Activated naive CD4-positive, alpha-beta T cell treated with anti-CD3 and anti-CD28 coated beads for 36 hours (primary cell): ENCODE results near the gene SYT13. TPM values are rescaled to one million over a fixed set of nuclear protein-coding genes. Genes with fewer than 3 reads are reported as not detected.

Source experiments
- CTCF ChIA-PET: fragments of 350-600 bp; sonication (Branson Sonifier 250); formaldehyde crosslinking; loops from one replicate; lab custom pipeline; 2021; ENCODE audit warnings: antibody characterized with exemption; lab: Charles Lee
- DNase-seq: peaks from one replicate; pipeline ENCODE4 v3.0.0-alpha.2; 2020
- H3K27ac Mint-ChIP-seq: one replicate; pipeline ENCODE4 v1.8.0; 2021; ENCODE audit warnings: mild to moderate bottlenecking, mixed read lengths
- H3K27me3 Mint-ChIP-seq: one replicate; pipeline ENCODE4 v1.8.0; 2021; ENCODE audit warnings: low read depth, mixed read lengths
- H3K36me3 Mint-ChIP-seq: one replicate; pipeline ENCODE4 v1.8.0; 2021; ENCODE audit warnings: low read depth, mixed read lengths
- H3K4me1 Mint-ChIP-seq: one replicate; pipeline ENCODE4 v1.8.0; 2021; ENCODE audit warnings: low read depth, mixed read lengths
- H3K4me3 Mint-ChIP-seq: one replicate; pipeline ENCODE4 v1.8.0; 2021; ENCODE audit warnings: mild to moderate bottlenecking, moderate library complexity, mixed read lengths
- H3K9me3 Mint-ChIP-seq: one replicate; pipeline ENCODE4 v1.8.0; 2021; ENCODE audit warnings: mixed read lengths
- intact Hi-C: fragments of 100-400 bp; cut with micrococcal nuclease; formaldehyde crosslinking; loops from one replicate; pipeline ENCODE4 v1.15.1; 2023
- total RNA-seq, 2 experiments: library from RNA; stranded (reverse); gene quantifications; one replicate each; pipeline ENCODE4 v1.2.3, GENCODE V29; 2021

The SYT13 gene
- total RNA-seq, 2 experiments from 2014 or later = not detected

DNA sequence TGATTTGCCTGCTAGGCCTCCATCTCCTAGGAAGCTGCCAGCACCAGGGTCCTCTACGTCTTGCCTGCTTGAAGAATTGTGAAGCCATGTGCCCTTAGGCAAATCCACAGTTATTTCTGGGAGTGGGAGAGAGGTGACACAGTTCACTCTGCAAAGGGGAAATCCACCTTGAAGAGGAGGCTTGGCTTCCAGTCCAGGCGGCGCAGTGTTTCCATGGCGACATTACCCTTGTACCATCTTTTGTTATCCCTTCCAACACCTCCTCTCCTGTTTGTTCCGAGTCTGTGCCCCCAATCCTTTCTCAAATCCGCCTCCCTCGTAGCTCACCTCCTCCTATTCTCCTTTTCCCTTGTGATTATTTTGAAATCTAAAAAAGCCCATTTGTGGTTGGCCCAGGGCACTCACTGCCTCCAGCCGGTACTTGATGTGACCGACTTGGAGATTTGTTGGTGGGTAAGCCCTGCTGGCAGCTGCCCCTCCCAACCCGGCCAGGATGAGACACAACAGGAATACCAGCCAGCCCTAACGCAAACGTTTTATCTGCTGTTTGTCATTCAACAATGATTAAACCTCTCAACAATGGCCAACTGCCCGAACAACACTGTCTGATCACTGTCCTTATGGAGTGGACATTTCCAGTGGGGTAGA is 18.4 kb downstream of the SYT13 start:
- CTCF ChIA-PET = interaction anchor here (0.6 kb wide), 1 partner anchor 744 kb away, joined by 3 read pairs; no protein-coding TSS in a partner anchor
- H3K36me3 Mint-ChIP-seq = no peaks in the 10 kb centered on the region
- H3K27ac Mint-ChIP-seq = no peak overlapping the region
- H3K9me3 Mint-ChIP-seq = no peaks in the 10 kb centered on the region
- H3K27me3 Mint-ChIP-seq = peaks cover 48% of the 10 kb centered on the region
- intact Hi-C loops = no loop called here
- H3K4me1 Mint-ChIP-seq = no peaks in the 10 kb centered on the region
- no peak overlapping the region for H3K4me3 Mint-ChIP-seq
- DNase-seq = no peak

DNA sequence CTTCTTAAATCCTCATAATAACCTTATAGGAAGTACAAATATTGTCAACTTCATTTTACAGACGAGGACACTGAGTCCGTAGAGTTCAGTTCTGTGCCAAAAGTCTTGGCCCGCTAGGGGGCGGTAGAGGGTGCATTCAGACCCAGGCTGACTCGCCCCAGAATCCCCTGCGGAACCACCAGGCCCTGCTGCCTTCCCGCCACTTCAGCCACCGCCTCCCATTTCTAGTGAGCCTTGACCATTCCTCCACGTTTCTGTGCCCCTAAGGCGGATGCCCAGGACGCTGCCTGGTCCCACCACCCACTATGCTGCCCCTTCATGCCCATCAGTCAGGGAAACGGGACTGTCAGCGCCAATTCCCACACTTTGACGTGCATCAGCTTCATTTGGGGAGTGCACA is 19.1 kb downstream of the SYT13 start:
- CTCF ChIA-PET = no interaction called here
- Mint-ChIP-seq H3K27me3 (peaks cover 45% of the 10 kb centered on the region), H3K9me3 (no peaks in the 10 kb centered on the region), H3K4me1 (no peaks in the 10 kb centered on the region), H3K4me3 (no peak overlapping the region), H3K36me3 (no peaks in the 10 kb centered on the region), H3K27ac (no peak overlapping the region)
- peak; percentile 37 for DNase-seq
- intact Hi-C loops = no loop called here

DNA sequence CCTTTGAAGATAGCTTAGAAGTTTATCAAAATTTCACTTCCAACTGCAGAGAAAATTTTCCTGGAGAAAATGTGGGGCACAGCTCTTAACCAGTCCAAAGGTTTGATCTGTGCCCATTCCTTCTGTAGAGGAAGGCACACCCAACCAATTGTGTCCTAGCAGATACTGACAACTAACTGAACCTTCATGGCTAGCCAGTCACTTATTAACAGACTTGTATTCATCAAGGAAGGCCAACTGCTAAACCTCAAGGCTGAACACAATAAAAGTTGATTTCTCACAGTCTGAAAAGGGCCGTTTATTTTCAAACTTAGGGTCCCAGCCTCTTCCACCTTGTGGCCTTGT is 19.5 kb downstream of the SYT13 start:
- intact Hi-C loops = no loop called here
- Mint-ChIP-seq H3K27me3 (peaks cover 46% of the 10 kb centered on the region), H3K27ac (no peak overlapping the region), H3K9me3 (no peaks in the 10 kb centered on the region), H3K4me3 (no peak overlapping the region), H3K4me1 (no peaks in the 10 kb centered on the region), H3K36me3 (no peaks in the 10 kb centered on the region)
- CTCF ChIA-PET = no interaction called here
- no peak for DNase-seq

DNA sequence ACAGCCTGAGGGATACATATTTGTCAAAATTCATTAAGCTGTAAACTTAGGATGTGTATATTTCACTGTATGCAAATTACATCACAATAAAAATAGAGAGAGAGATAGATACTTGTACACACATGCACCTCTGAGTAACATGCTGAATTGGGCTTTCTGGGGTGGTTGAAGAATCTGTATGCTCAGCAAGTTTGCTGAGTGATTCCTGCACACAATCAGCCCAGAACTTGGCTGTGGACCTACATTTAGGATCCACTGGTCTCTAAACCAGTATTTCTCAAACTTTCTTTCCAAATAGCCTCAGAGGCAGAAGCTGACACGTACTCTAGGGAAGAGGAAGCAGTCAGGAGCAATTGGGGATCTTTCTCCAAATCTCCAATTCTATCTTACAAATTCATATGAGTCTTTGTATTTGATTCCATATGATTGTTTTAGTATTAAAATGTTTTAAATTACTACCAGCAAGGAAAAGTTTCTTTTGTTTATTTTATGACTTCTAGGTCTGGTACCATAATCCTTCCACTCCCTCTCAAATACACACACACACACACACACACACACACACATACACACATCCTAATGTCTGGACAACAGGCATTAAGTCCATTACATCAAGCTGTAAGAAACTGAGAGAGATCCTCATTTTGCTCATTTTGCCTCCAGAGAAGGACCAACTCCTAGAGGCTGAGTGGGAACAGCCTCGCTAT is 20.0 kb downstream of the SYT13 start:
- Mint-ChIP-seq H3K27ac (no peak overlapping the region), H3K4me1 (no peaks in the 10 kb centered on the region), H3K9me3 (no peaks in the 10 kb centered on the region), H3K27me3 (peaks cover 41% of the 10 kb centered on the region), H3K36me3 (no peaks in the 10 kb centered on the region), H3K4me3 (no peak overlapping the region)
- CTCF ChIA-PET = no interaction called here
- no peak for DNase-seq
- intact Hi-C loops = no loop called here

DNA sequence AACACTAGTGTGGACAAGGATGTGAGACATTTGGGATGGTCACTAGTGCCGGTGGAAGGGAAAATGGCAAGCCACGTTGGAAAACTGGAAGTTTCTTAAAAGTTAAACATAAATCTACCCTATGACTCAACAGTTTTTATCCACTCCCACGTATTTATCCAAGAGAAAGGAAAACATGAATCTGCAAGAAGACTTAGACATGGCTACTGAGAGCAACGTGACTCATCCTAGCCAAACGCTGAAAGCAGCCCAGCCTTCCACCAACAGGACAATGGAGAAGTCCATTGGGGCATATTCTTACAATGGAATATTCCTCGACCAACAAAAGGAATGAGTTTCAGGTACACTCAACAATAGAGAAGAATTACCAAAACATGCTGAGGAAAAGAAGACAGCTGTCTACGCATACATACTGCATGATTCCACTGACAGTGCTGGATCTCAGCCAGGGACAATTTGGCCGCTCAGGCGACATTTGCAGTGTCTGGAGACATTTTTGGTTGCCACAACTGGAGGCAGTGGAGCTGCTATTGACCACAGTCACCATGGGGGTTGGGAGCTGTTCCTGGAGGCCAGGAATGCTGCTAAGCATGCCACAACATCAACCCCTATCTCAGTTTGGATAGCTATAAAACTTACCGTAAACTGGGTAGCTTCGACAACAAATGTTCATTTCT is 21.2 kb downstream of the SYT13 start:
- no peaks in the 10 kb centered on the region for H3K36me3 Mint-ChIP-seq
- peaks cover 40% of the 10 kb centered on the region for H3K27me3 Mint-ChIP-seq
- no peak overlapping the region for H3K4me3 Mint-ChIP-seq
- intact Hi-C loops = no loop called here
- no peak for DNase-seq
- H3K9me3 Mint-ChIP-seq = no peaks in the 10 kb centered on the region
- H3K4me1 Mint-ChIP-seq = no peaks in the 10 kb centered on the region
- H3K27ac Mint-ChIP-seq = no peak overlapping the region
- CTCF ChIA-PET = no interaction called here

DNA sequence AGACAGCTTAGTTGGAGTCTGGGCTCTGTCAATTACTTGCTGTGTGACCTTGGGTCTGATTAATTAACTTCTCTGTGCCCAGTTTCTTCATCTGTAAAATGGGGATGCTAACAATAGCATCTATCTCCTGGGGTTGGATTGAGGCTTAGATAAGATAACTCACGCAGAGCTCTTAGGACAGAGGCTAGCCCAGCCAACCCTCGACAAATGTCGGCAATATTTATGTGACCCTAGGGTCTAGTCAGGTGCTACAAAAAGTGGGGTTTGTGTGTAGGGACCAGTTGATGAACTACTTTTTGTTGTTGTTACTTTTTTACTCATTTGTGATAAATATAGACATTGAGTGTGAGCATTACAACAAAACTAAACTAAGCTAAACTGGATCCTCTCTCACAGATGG is 22.4 kb downstream of the SYT13 start:
- Mint-ChIP-seq H3K27me3 (peaks cover 34% of the 10 kb centered on the region), H3K4me1 (no peaks in the 10 kb centered on the region), H3K36me3 (no peaks in the 10 kb centered on the region), H3K9me3 (no peaks in the 10 kb centered on the region), H3K4me3 (no peak overlapping the region), H3K27ac (no peak overlapping the region)
- DNase-seq = no peak
- CTCF ChIA-PET = no interaction called here
- intact Hi-C loops = no loop called here

DNA sequence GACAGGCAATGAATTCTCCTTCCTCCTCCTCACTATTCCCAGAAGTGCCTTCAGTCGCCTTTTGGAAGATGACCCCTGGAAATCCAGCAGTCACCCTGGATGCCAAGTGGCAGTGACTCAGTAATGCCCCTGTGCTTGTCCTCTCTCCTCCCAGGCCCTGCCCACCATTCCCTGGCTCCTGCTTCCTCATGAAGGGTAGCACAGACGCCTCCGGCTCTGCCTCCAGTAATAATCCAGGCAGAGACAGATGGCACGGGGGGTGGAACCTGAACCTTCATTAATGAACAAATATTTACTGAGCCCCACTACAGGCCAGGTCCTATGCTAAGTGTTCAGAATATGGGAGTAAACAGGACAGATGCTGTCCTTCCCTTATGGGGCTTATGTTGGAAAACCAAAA is 23.2 kb downstream of the SYT13 start:
- H3K4me1 Mint-ChIP-seq = no peaks in the 10 kb centered on the region
- intact Hi-C loops = no loop called here
- no peak overlapping the region for H3K27ac Mint-ChIP-seq
- H3K36me3 Mint-ChIP-seq = no peaks in the 10 kb centered on the region
- CTCF ChIA-PET = no interaction called here
- H3K27me3 Mint-ChIP-seq = peaks cover 32% of the 10 kb centered on the region
- no peaks in the 10 kb centered on the region for H3K9me3 Mint-ChIP-seq
- no peak overlapping the region for H3K4me3 Mint-ChIP-seq
- DNase-seq = no peak

DNA sequence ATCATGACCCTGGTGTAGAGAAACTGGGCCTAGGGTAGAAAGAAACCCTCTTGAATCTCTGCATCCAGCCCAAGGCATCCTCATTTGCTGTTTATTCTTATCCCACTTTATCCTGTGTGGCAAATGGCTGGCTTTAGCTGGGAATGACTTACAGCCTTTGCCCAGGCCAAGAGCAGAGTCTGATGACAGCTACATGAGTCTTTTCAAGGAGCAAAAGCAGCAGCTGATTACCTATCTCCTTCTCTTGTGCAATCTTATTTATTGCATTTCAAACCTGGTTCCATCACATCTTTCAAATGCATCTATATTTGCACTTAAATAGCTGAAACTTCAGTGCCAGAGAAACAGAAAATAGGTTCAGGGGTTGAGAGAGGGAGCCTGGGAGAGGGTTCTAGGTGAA is 26.1 kb downstream of the SYT13 start:
- CTCF ChIA-PET = interaction anchor here (0.6 to 1.2 kb wide), 2 partner anchors 54 to 77 kb away, joined by 3 read pairs; no protein-coding TSS in a partner anchor
- Mint-ChIP-seq H3K4me3 (no peak overlapping the region), H3K27me3 (peaks cover 17% of the 10 kb centered on the region), H3K36me3 (no peaks in the 10 kb centered on the region), H3K27ac (no peak overlapping the region), H3K4me1 (no peaks in the 10 kb centered on the region), H3K9me3 (no peaks in the 10 kb centered on the region)
- intact Hi-C loops = no loop called here
- no peak for DNase-seq

DNA sequence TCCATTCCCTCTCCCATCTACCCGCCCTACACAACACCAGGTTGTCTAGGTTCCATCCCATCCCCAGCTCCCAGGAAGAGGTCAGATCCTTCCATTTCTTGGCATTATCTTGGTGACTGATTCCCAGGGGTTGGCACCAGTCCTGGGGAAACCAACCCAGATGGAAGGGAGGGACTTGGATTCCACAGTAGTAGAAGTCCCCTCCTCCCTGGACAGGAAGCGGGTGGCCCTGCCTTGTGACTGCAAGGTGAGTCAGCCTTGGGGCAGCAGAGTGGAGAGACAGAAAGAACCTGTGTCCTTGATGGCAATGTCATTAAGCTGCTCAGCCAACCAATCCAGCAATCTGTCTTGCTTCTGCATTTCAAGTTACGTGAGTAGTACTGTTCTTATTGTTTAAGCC is 26.5 kb downstream of the SYT13 start:
- no peak for DNase-seq
- no peaks in the 10 kb centered on the region for H3K36me3 Mint-ChIP-seq
- CTCF ChIA-PET = interaction anchor here (1.2 kb wide), 1 partner anchor 76 kb away, joined by 3 read pairs; no protein-coding TSS in a partner anchor
- no peaks in the 10 kb centered on the region for H3K4me1 Mint-ChIP-seq
- no peaks in the 10 kb centered on the region for H3K9me3 Mint-ChIP-seq
- H3K27ac Mint-ChIP-seq = no peak overlapping the region
- no peak overlapping the region for H3K4me3 Mint-ChIP-seq
- intact Hi-C loops = no loop called here
- peaks cover 12% of the 10 kb centered on the region for H3K27me3 Mint-ChIP-seq

DNA sequence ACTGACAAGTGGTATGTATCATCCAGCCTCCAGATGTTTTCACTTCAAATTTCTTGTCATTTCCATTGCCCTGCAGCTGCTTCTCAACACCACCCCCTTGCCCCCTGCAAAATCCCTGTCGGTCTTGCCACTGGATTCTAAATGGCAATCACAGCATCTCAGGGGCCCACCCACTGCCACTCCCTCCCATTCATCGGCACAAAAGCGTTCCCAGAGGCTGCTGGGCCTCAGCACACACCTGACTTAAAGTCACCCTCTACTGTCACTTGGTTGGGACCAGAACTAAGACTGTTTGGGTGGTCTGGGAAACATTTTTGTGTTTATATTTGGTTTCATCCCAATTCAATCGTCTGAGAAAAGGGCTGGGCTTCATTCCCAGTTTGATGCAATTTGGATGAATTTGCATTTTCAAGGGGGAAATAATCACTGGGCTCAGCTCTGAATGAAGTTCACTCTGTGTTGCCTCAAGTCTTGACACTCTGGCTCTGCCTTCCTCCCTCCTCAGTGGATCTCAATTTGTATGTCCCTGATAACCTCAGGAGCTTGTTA is 27.1 kb downstream of the SYT13 start:
- Mint-ChIP-seq H3K36me3 (no peaks in the 10 kb centered on the region), H3K9me3 (no peaks in the 10 kb centered on the region), H3K4me1 (no peaks in the 10 kb centered on the region), H3K27me3 (peaks cover 7% of the 10 kb centered on the region), H3K4me3 (no peak overlapping the region), H3K27ac (no peak overlapping the region)
- DNase-seq = no peak
- CTCF ChIA-PET = no interaction called here
- intact Hi-C loops = no loop called here

DNA sequence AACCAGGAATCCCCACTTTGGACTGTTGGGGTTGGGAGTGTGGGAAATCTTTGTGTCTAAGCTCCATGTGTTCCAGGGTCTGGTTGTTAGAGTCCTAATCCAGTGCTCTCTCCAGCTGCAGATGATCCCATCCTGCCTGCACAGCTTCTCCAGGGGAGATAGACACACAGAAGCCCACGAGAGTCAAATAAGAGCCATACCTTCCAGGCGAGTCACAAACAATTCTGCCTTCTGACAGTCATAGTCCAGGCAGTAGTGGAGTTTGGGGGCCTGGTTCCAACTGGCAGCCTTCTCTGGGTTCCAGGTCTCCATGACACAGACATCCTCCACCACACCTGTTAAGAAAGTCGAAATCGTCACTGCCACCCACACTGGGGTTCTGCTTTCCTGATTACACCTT is 32.1 kb downstream of the SYT13 start:
- no peaks in the 10 kb centered on the region for H3K36me3 Mint-ChIP-seq
- intact Hi-C loops = loop anchor here (5.0 kb wide), 1 partner anchor 78 kb away; no protein-coding TSS in a partner anchor
- no peak overlapping the region for H3K27ac Mint-ChIP-seq
- H3K4me1 Mint-ChIP-seq = no peaks in the 10 kb centered on the region
- no peak for DNase-seq
- H3K4me3 Mint-ChIP-seq = no peak overlapping the region
- CTCF ChIA-PET = interaction anchor here (1.0 to 3.0 kb wide), 2 partner anchors 33 to 143 kb away, joined by 6 to 7 read pairs; partner anchors contain the start of gene SYT13
- no peaks in the 10 kb centered on the region for H3K27me3 Mint-ChIP-seq
- no peaks in the 10 kb centered on the region for H3K9me3 Mint-ChIP-seq

DNA sequence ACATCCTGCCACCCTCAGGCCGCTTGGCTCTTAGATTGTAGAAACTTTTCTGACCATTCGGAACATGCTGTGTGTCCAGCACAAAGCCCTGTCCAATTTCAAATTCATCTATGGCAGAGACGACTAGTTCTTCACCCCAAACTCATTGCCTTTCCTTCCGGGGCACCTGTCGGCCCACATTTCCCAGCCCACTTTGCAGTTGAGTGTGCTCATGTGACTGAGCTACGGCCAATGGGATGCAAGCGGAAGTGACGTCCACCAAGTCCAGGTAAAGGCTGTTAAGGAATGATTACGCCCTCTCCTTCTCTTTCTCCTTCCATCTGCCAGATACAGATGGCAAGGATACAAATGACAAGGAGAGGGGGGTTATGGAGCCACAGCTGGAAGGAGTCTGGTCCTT is 32.5 kb downstream of the SYT13 start:
- intact Hi-C loops = loop anchor here (5.0 kb wide), 1 partner anchor 79 kb away; no protein-coding TSS in a partner anchor
- no peak for DNase-seq
- Mint-ChIP-seq H3K36me3 (no peaks in the 10 kb centered on the region), H3K27ac (no peak overlapping the region), H3K4me1 (no peaks in the 10 kb centered on the region), H3K4me3 (no peak overlapping the region), H3K27me3 (no peaks in the 10 kb centered on the region), H3K9me3 (no peaks in the 10 kb centered on the region)
- CTCF ChIA-PET = interaction anchor here (1.0 to 3.0 kb wide), 4 partner anchors 13 to 143 kb away, joined by 3 to 7 read pairs (median 6); partner anchors contain the start of gene SYT13
